Measurements from ENCODE around the gene TTC8. TPM values are rescaled to one million over a fixed set of nuclear protein-coding genes. Genes with fewer than 3 reads are reported as not detected.
"Not testable (repeated sequence)": the region's sequence is repeated elsewhere in the genome, so short reads cannot be mapped to it uniquely, and the experiment has no call there.

Gene TTC8
- total RNA-seq, 4 donors from 2014 or later: 16.4 to 29.9 (median 23.7) TPM

- Histone ChIP-seq H3K9me3 (no peaks in the 10 kb centered on the region), H3K4me1 (no peaks in the 10 kb centered on the region), H3K36me3 (peaks cover 0 to 20% (median 0%) of the 10 kb centered on the region in 4 donors), H3K4me3 (no peak overlapping the region), H3K27ac (replicated peaks in 1 of 4) (no peak overlapping the region), H3K27me3 (no peaks in the 10 kb centered on the region)
- TF ChIP-seq POLR2AphosphoS5 (IDR thresholded peaks at IDR 0.05) (no peak), POLR2A (IDR thresholded peaks at IDR 0.05; ENCODE audit: low read depth) (no peak), CTCF (IDR thresholded peaks at IDR 0.05) (no peak), EP300 (IDR thresholded peaks at IDR 0.05) (no peak)
- no peak for DNase-seq (ENCODE audit: extremely low spot score)
- intact Hi-C loops (cut with DNase I): no loop called here
- WGBS: 80% methylated on average over 1 of the region's 1 CpG
These were observed 27.1 kb downstream of the TTC8 start for GRCh38 chr14:88851587-88851986.

GRCh38 chr14:88852632-88853031 lies 28.2 kb downstream of the TTC8 start:
- no peaks in the 10 kb centered on the region for H3K4me1 ChIP-seq
- no peak for DNase-seq (ENCODE audit: extremely low spot score)
- H3K36me3 ChIP-seq: peaks cover 0 to 23% (median 3%) of the 10 kb centered on the region in 4 donors
- 85% methylated on average over 1 of the region's 1 CpG for WGBS
- no peaks in the 10 kb centered on the region for H3K27me3 ChIP-seq
- TF ChIP-seq POLR2AphosphoS5 (IDR thresholded peaks at IDR 0.05) (no peak), CTCF (IDR thresholded peaks at IDR 0.05) (no peak), EP300 (IDR thresholded peaks at IDR 0.05) (no peak), POLR2A (IDR thresholded peaks at IDR 0.05; ENCODE audit: low read depth) (no peak)
- H3K9me3 ChIP-seq: no peaks in the 10 kb centered on the region
- intact Hi-C loops (cut with DNase I): no loop called here
- H3K27ac ChIP-seq (replicated peaks in 1 of 4): no peak overlapping the region
- no peak overlapping the region for H3K4me3 ChIP-seq

- Histone ChIP-seq H3K27me3 (no peaks in the 10 kb centered on the region), H3K4me1 (no peaks in the 10 kb centered on the region), H3K27ac (replicated peaks in 1 of 4) (no peak overlapping the region), H3K36me3 (peaks cover 0 to 28% (median 5%) of the 10 kb centered on the region in 4 donors), H3K4me3 (no peak overlapping the region), H3K9me3 (no peaks in the 10 kb centered on the region)
- intact Hi-C loops (cut with DNase I): no loop called here
- TF ChIP-seq POLR2AphosphoS5 (IDR thresholded peaks at IDR 0.05) (no peak), EP300 (IDR thresholded peaks at IDR 0.05) (no peak), POLR2A (IDR thresholded peaks at IDR 0.05; ENCODE audit: low read depth) (no peak), CTCF (IDR thresholded peaks at IDR 0.05) (no peak)
- no peak for DNase-seq (ENCODE audit: extremely low spot score)
These were observed 28.7 kb downstream of the TTC8 start for GRCh38 chr14:88853129-88853528.

- DNase-seq (ENCODE audit: extremely low spot score): no peak
- H3K4me3 ChIP-seq: no peak overlapping the region
- WGBS: 92% methylated on average over 1 of the region's 1 CpG
- no peak overlapping the region for H3K27ac ChIP-seq (replicated peaks in 1 of 4)
- H3K4me1 ChIP-seq: no peaks in the 10 kb centered on the region
- intact Hi-C loops (cut with DNase I): no loop called here
- TF ChIP-seq EP300 (IDR thresholded peaks at IDR 0.05): no peak
- TF ChIP-seq POLR2A (IDR thresholded peaks at IDR 0.05; ENCODE audit: low read depth): no peak
- no peaks in the 10 kb centered on the region for H3K9me3 ChIP-seq
- peaks cover 5 to 60% (median 9%) of the 10 kb centered on the region in 4 donors for H3K36me3 ChIP-seq
- no peaks in the 10 kb centered on the region for H3K27me3 ChIP-seq
These were observed 32.4 kb downstream of the TTC8 start for GRCh38 chr14:88856786-88857366.

GRCh38 chr14:88857861-88858260 lies 33.4 kb downstream of the TTC8 start:
- DNase-seq (ENCODE audit: extremely low spot score); H3K9me3 ChIP-seq; H3K4me3 ChIP-seq; H3K27me3 ChIP-seq; H3K4me1 ChIP-seq; H3K27ac ChIP-seq (replicated peaks in 1 of 4); intact Hi-C loops (cut with DNase I): not testable (repeated sequence)
- WGBS: 93% methylated on average over 3 of the region's 3 CpGs
- peaks cover 5 to 64% (median 12%) of the 10 kb centered on the region in 4 donors for H3K36me3 ChIP-seq

GRCh38 chr14:88859118-88859517 lies 34.7 kb downstream of the TTC8 start:
- WGBS: 93% methylated on average over 2 of the region's 2 CpGs
- peaks cover 5 to 60% (median 17%) of the 10 kb centered on the region in 4 donors for H3K36me3 ChIP-seq
- intact Hi-C loops (cut with DNase I): not testable (repeated sequence)

More at GRCh38 chr14:88859118-88859517, 34.7 kb downstream of the TTC8 start:
- H3K27ac ChIP-seq (replicated peaks in 1 of 4); H3K4me1 ChIP-seq; DNase-seq (ENCODE audit: extremely low spot score); H3K27me3 ChIP-seq; H3K9me3 ChIP-seq; H3K4me3 ChIP-seq: not testable (repeated sequence)
